Parathyroid adenoma (tissue), 2 donors: ENCODE results near the gene SLC8A1.
A peak's percentile ranks its signal among the peaks of the same experiment; 100 is the strongest.

Experiments
- H2AFZ ChIP-seq: fragments of 300-600 bp; sonication (generic); one replicate; pipeline ENCODE4 v1.7.0; 2017; ENCODE audit warnings: antibody characterized with exemption, mild to moderate bottlenecking
- H3K27ac ChIP-seq: fragments of 300-600 bp; sonication (generic); one replicate; pipeline ENCODE4 v1.7.0; 2017
- H3K27me3 ChIP-seq: fragments of 300-600 bp; sonication (generic); one replicate; pipeline ENCODE4 v1.7.0; 2017; ENCODE audit warnings: low read length; ENCODE audit not compliant: control insufficient read depth, insufficient read depth
- H3K36me3 ChIP-seq: fragments of 300-600 bp; sonication (generic); one replicate; pipeline ENCODE4 v1.7.0; 2017; ENCODE audit warnings: low read length; ENCODE audit not compliant: control insufficient read depth, insufficient read depth
- H3K4me1 ChIP-seq: fragments of 300-600 bp; sonication (generic); one replicate; pipeline ENCODE4 v1.7.0; 2017; ENCODE audit warnings: control low read depth
- H3K4me2 ChIP-seq: fragments of 300-600 bp; sonication (generic); one replicate; pipeline ENCODE4 v1.7.0; 2017; ENCODE audit warnings: low read length
- H3K4me3 ChIP-seq: fragments of 300-600 bp; sonication (generic); one replicate; pipeline ENCODE4 v1.7.0; 2017; ENCODE audit warnings: low read depth, low read length
- H3K79me2 ChIP-seq: fragments of 300-600 bp; sonication (generic); one replicate; pipeline ENCODE4 v1.7.0; 2017; ENCODE audit warnings: control low read depth
- H3K9ac ChIP-seq: fragments of 300-600 bp; sonication (generic); one replicate; pipeline ENCODE4 v1.7.0; 2017; ENCODE audit warnings: mild to moderate bottlenecking
- H3K9me3 ChIP-seq: fragments of 300-600 bp; sonication (generic); one replicate; pipeline ENCODE4 v1.7.0; 2017; ENCODE audit warnings: low read length; ENCODE audit not compliant: control insufficient read depth
- CTCF ChIP-seq: fragments of 300-600 bp; sonication (generic); IDR thresholded peaks from one replicate; pipeline ENCODE4 v1.7.0; 2017; ENCODE audit warnings: antibody characterized with exemption, mild to moderate bottlenecking
- donor health status: primary hyperparathyroidism.

The SLC8A1 gene

GRCh38 chr2:40251137-40251536 lies 200.8 kb downstream of the SLC8A1 start:
- Histone ChIP-seq H3K79me2 (no peaks in the 10 kb centered on the region), H3K4me1 (no peaks in the 10 kb centered on the region), H3K27ac (no peak overlapping the region), H3K4me2 (no peak overlapping the region), H3K36me3 (no peaks in the 10 kb centered on the region), H3K4me3 (no peak overlapping the region), H3K9me3 (no peaks in the 10 kb centered on the region), H3K9ac (no peak overlapping the region), H3K27me3 (no peaks in the 10 kb centered on the region), H2AFZ (no peak overlapping the region)
- TF ChIP-seq CTCF: no peak

GRCh38 chr2:40249577-40249976 lies 202.3 kb downstream of the SLC8A1 start:
- Histone ChIP-seq H2AFZ (no peak overlapping the region), H3K27ac (no peak overlapping the region), H3K79me2 (no peaks in the 10 kb centered on the region), H3K4me3 (no peak overlapping the region), H3K27me3 (no peaks in the 10 kb centered on the region), H3K4me1 (no peaks in the 10 kb centered on the region), H3K4me2 (no peak overlapping the region), H3K9me3 (no peaks in the 10 kb centered on the region), H3K36me3 (no peaks in the 10 kb centered on the region), H3K9ac (no peak overlapping the region)
- TF ChIP-seq CTCF: no peak

GRCh38 chr2:40248294-40248693 lies 203.6 kb downstream of the SLC8A1 start:
- Histone ChIP-seq H3K36me3 (no peaks in the 10 kb centered on the region), H3K27ac (no peak overlapping the region), H3K4me2 (no peak overlapping the region), H3K9ac (no peak overlapping the region), H3K79me2 (no peaks in the 10 kb centered on the region), H3K27me3 (no peaks in the 10 kb centered on the region), H3K9me3 (no peaks in the 10 kb centered on the region), H3K4me3 (no peak overlapping the region), H2AFZ (no peak overlapping the region), H3K4me1 (no peaks in the 10 kb centered on the region)
- no peak for TF ChIP-seq CTCF

GRCh38 chr2:40244675-40245074 lies 207.2 kb downstream of the SLC8A1 start:
- Histone ChIP-seq H3K4me3 (no peak overlapping the region), H3K9ac (no peak overlapping the region), H3K36me3 (no peaks in the 10 kb centered on the region), H3K4me2 (no peak overlapping the region), H3K27ac (no peak overlapping the region), H2AFZ (peak overlapping the region; percentile 19), H3K4me1 (no peaks in the 10 kb centered on the region), H3K79me2 (no peaks in the 10 kb centered on the region), H3K9me3 (no peaks in the 10 kb centered on the region), H3K27me3 (no peaks in the 10 kb centered on the region)
- TF ChIP-seq CTCF: peak; percentile 22

GRCh38 chr2:40244251-40244650 lies 207.6 kb downstream of the SLC8A1 start:
- Histone ChIP-seq H2AFZ (no peak overlapping the region), H3K36me3 (no peaks in the 10 kb centered on the region), H3K9me3 (no peaks in the 10 kb centered on the region), H3K27me3 (no peaks in the 10 kb centered on the region), H3K27ac (no peak overlapping the region), H3K4me1 (no peaks in the 10 kb centered on the region), H3K79me2 (no peaks in the 10 kb centered on the region), H3K4me3 (no peak overlapping the region), H3K4me2 (no peak overlapping the region), H3K9ac (no peak overlapping the region)
- no peak for TF ChIP-seq CTCF
